ENCODE measurements around the gene PRKD1.
"Not testable (repeated sequence)": the region's sequence is repeated elsewhere in the genome, so short reads cannot be mapped to it uniquely, and the experiment has no call there.

PRKD1 gene

GRCh38 chr14:29898470-29898869 is 29.2 kb downstream of the PRKD1 start:
- DNase-seq, result no peak

DNA sequence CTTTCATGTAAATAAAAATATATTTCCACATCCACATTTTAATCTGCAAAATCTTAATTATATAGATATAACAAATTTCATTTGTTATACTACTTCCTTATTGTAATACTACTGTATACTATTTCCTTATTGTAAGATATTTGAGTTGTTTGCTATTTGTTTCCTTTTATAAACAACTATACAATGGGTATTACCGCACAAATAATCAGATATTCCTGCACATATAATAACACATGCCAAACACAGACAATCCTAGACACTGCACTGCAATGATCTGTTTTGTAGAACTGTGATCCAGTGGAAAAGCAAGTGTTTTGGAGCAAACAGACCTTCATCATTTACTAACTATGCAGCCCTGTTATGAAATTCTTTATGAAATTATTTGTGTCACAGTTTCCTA is 30.5 kb downstream of the PRKD1 start:
- DNase-seq, result no peak

DNA sequence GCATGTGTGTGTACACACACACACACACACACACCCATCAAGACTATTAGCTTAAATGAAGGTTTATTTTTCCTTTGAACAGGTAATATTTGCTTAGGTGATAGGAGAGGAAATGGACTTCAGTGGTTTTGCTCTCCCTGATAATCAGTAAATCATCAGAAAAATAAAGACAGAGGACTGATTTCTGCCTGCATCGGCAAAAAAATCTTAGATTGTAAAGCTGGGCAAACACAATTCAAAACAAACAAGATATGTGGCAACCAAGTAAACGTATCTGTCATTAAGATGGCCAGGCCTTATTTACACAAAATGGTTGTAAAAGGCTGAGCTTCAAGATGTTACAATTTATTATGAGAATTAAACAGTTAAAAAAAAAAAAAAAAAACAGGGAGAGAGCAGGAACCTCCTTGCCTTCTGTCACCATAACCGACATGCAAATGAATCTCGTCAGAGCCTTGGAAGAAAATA is 31.3 kb downstream of the PRKD1 start:
- DNase-seq, result no peak

DNA sequence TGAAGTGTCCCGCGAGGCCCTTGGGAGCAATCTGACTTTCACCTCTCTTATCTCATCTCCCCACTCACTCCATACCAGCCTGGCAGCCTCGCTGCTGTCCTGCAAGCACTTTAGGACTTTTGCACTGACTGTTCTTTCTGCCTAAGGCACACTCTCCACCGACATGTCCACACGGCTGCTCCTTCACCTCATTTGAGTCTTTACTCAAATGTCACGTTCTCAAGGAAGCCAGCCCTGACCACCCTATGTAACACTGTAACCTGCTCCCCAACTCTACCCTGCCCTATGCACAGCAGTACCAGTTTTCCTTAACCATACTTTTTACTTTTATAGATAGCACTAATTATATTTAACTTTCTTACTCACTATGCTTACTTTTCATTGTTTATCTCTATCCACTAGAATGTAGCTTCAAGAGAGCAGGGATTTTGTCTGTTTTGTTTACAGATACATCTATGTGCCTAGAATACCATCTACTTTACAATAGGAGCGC is 32.0 kb downstream of the PRKD1 start:
- no peak for DNase-seq

GRCh38 chr14:29893989-29894388 is 33.7 kb downstream of the PRKD1 start:
- no peak for DNase-seq

GRCh38 chr14:29892327-29892726 is 35.3 kb downstream of the PRKD1 start:
- no peak for DNase-seq

DNA sequence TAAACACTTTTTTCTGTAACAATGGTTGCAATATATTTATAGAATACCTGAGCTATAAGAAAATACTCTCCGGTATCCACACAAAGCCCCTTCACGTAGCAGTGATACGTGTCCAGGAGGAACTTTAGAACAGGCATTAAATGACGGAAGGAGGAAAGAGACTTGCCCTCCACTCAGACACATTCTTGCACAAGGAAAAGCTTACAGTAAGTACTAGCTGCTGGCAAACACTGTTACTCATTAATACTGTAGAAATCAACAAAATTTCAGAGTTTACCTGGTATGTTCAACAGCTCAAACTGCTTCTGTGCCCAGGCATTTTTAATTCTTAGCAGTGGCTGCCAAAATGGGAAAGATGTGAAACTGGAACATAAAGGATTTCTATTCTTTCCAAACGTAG is 41.7 kb downstream of the PRKD1 start:
- DNase-seq, result no peak

DNA sequence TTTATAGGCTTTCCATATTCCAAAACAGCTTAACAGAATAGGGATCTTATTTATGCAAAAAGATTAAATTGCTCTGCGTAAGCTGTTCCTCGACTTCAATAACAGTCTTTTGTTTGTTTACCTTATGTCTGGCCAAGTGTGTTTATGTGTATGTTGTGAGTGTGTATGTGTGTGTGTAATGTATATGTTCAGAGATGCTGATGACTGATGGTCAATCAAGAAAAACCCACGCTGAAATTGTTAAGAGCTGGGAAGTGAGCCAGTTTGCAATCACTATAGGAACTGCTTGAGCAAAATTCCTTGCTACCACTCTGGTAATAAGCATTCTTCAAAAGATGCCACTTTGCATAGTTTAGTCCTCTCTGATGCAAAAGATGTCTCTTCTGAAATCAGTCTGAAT is 59.6 kb downstream of the PRKD1 start:
- DNase-seq, result no peak

DNA sequence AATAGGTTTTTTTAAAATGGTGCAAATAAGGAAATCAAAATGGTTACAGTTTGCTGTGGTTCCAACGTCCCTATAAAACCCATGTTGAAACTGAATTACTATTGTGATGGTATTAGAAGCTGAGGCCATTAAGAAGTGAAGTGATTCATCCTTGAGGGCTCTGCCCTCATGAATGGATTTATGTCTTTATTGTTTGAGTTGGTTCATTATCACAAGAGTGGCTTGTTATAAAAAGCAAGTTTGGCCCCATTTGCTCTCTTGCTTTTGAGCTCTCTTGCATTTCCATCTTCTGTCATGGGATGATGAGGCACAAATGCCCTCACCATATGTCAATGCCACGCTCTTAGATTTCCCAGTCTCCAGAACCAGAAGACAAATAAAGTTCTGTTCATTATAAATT is 62.3 kb downstream of the PRKD1 start:
- DNase-seq, result no peak

- no peak for DNase-seq
Measured at GRCh38 chr14:29861996-29862395, 65.7 kb downstream of the PRKD1 start.

DNA sequence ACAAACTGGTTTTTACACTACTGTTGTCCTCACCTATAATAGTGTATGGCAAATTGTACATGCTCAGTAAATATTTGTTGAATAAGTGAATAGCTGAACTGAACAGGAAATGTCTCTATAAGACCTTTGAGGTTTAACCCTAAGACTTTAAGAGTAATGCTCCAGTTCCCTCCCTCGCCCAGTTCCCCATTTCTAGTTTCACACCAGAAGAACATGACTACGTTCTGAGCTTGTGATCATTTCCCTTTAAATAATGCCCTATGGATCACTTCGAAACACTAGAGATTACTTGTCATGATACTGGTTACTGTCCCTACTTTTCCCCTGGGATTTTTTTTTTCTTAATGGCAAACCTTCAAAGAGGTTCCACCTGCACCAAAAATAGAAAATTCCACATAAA is 69.3 kb downstream of the PRKD1 start:
- no peak for DNase-seq

DNA sequence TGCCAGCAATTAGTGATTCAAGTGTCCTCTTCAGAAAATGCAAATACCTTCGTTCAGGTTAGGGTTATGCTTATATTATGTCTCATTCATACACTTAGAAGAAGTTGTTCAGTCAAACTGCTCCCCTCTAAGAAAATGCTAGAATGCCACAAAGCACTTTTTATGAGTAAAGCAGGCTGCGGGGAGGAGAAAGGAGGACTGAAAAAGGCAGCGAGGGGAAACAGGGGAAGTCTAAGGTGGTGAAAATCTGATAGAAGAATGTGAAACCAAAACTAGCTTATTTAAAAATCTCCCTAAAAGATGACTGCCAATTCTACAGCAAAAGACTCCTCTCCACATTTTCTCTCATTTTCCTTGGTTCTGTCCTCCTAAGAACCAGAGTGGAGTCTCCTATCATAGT is 70.1 kb downstream of the PRKD1 start:
- no peak for DNase-seq

GRCh38 chr14:29856516-29856915 is 71.1 kb downstream of the PRKD1 start:
- DNase-seq, result no peak

GRCh38 chr14:29853691-29854090 is 74.0 kb downstream of the PRKD1 start:
- not testable (repeated sequence) for DNase-seq

DNA sequence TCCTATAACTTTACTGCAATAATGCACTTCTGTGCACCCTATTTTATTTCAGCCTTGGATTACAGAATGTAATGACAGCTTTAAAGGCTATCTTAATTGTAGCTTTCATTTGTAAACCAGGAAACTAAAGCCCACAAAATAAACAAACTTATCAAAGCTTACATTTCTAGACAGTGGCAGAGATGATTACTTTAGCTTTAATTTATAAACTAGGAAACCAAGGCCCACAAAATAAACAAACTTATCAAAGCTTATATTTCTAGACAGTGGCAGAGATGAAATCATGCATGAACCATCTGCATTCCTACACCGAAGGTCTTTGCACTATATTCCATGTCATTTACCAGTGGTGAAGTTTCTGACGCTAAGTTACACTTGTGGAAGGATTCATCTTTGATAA is 74.4 kb downstream of the PRKD1 start:
- no peak for DNase-seq

DNA sequence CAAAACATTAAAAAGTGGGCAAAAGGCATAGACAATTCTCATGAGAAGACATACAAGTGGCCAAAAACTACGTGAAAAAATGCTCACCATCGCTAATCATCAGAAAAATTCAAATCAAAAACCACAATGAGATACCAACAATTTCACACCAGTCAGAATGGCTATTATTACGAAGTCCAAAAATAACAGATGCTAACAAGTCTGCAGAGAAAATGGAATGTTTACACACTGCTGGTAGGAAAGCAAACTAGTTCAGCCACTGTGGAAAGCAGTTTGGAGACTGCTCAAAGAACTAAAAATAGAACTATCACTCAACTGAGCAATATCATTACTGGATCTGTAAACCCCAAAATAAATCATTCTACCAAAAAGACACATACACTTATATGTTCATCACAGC is 76.2 kb downstream of the PRKD1 start:
- DNase-seq, result no peak

DNA sequence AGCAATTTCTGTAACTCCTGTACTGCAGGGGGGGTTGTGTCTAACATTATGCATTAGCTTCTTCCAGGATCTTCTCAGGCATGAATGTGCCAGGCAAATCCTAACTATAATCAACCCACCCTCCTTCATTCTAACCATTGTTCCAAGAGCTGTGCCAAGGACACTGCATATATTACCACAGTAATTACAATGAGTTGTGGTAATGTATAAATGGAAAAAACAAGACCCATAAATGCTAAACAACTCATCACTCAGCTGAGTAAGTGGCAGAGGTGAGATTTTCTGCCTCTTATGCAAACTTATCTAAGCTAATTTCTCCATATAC is 80.6 kb downstream of the PRKD1 start:
- DNase-seq, result no peak

GRCh38 chr14:29846339-29847055 is 81.2 kb downstream of the PRKD1 start:
- DNase-seq, result no peak

DNA sequence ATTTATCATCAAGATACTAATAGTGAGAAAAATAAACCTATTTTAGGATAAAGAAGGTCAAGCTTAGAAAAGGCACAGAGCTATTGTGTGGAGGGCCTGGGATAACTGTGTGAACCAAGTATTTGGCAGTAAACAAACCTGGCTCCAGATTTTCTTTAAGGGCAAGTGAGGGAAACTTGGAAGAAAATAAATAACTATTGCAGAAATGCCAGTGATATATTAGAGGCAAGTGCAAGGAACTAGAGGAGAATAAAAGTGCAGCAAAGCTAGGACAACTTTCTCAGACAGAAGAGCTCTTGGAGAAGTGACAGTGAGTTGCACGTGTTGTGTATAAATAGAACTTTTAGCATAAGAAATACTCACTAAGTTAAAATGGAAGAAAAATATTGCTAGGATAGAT is 83.7 kb downstream of the PRKD1 start:
- no peak for DNase-seq

DNA sequence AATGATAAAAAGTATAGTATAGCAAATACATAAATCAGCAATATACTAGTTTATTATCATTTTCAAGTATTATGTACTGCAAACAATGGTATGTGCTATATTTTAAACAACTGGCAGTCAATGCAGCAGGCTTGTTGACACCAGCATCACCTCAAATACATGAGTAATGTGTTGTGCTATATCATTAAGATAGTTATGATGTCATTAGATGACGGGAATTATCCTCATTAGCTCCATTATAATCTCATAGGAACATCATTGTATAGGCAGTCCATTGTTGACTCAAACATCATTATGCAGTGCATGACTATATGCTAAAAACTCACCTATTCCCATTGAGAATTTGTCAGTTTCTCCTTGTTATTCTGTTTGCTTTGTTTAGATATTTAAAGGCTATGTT is 85.4 kb downstream of the PRKD1 start:
- no peak for DNase-seq

DNA sequence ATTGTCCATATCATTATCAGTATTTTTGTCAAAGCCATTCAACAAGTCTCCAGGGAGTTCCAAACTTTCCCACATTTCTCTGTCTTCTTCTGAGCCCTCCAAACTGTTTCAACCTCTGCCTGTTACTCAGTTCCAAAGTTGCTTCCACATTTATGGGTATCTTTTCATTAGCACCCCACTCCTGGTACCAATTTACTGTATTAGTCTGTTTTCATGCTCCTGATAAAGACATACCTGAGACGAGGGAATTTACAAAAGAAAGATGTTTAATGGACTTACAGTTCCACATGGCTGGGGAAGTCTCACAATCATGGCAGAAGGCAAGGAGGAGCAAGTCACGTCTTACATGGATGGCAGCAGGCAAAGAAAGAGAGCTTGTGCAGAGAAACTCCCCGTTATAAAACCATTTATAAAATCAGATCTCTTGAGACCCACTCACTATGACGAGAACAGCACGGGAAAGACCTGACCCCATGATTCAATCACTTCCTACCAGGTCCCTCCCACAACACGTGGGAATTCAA is 87.2 kb downstream of the PRKD1 start:
- not testable (repeated sequence) for DNase-seq

- not testable (repeated sequence) for DNase-seq
Measured at GRCh38 chr14:29839691-29840090, 88.0 kb downstream of the PRKD1 start.

DNA sequence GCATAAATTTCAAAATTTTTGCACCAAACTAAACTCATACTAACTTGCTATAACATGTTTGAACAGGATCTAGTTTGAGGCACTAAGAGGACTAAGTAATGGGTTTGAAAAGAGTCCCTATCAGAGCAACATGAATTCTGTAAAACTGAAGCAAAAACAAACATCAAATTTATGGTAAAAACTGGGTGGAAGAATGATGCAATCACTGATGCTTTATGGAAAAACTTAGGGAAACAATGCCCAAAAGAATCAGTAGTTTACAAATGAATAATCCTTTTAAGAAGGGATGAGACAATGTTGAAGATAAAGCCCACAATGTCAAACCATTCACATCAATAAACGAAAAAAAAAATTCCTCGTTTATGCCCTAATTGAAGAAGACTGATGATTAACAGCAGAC is 88.9 kb downstream of the PRKD1 start:
- DNase-seq, result no peak

- DNase-seq, result no peak
Measured at GRCh38 chr14:29836395-29836794, 91.3 kb downstream of the PRKD1 start.

- DNase-seq, result no peak
Measured at GRCh38 chr14:29832042-29832441, 95.6 kb downstream of the PRKD1 start.

Measured in stimulated activated CD4-positive, alpha-beta T cell treated with anti-CD3 and anti-CD28 coated beads, Interleukin-4, amount 100 ng/mL, for 24 hours (primary cell).